CD4-positive, alpha-beta T cell (primary cell): Measurements from ENCODE around the gene ANKRD18B. TPM values are rescaled to one million over a fixed set of nuclear protein-coding genes. Genes with fewer than 3 reads are reported as not detected.
"Not testable (repeated sequence)": the region's sequence is repeated elsewhere in the genome, so short reads cannot be mapped to it uniquely, and the experiment has no call there.

Source experiments
- ATAC-seq: fragments of 200-7000 bp; cut with Tn5 transposase; one replicate; pipeline ENCODE4 v1.10.0; 2022; ENCODE audit warnings: mild to moderate bottlenecking; ENCODE audit not compliant: poor library complexity
- CTCF ChIA-PET: fragments of 350-600 bp; sonication (Branson Sonifier 250); formaldehyde crosslinking; loops from one replicate; lab custom pipeline; 2021; ENCODE audit warnings: antibody characterized with exemption, inconsistent platforms; lab: Charles Lee
- POLR2A ChIA-PET: fragments of 350-600 bp; sonication (Branson Sonifier 250); formaldehyde crosslinking; loops from one replicate; lab custom pipeline; 2021; ENCODE audit warnings: antibody characterized with exemption, inconsistent platforms; lab: Charles Lee
- DNase-seq, 14 experiments: peaks; one replicate each; pipeline ENCODE4 v3.0.0-alpha.2; 2013 to 2020; ENCODE audit warnings: mixed read lengths in 2 of 14
- H3K27ac ChIP-seq, 2 donors: one replicate each; pipeline versions ENCODE4 v1.5.1 to v1.7.0; 2013; ENCODE audit warnings: low read length in 2 of 2, low read depth in 1 of 2, mild to moderate bottlenecking in 1 of 2
- H3K27me3 ChIP-seq, 2 experiments: 1 replicate in 1 of 2; 2 replicates in 1 of 2; pipeline versions ENCODE4 v1.6.1 to v1.7.0; 2013; ENCODE audit warnings: low read length in 2 of 2, control low read depth in 1 of 2, mild to moderate bottlenecking in 1 of 2, moderate library complexity in 1 of 2; ENCODE audit not compliant: insufficient read depth in 2 of 2, control insufficient read depth in 1 of 2
- H3K36me3 ChIP-seq: one replicate; pipeline ENCODE4 v1.6.1; 2013; ENCODE audit warnings: low read length, control low read depth; ENCODE audit not compliant: insufficient read depth
- H3K4me1 ChIP-seq: one replicate; pipeline ENCODE4 v1.6.1; 2013; ENCODE audit warnings: low read length, control low read depth; ENCODE audit not compliant: insufficient read depth
- H3K4me3 ChIP-seq: one replicate; pipeline ENCODE4 v1.5.1; 2013; ENCODE audit warnings: mild to moderate bottlenecking, low read length, moderate library complexity
- H3K9me3 ChIP-seq, 2 experiments: 1 replicate in 1 of 2; 2 replicates in 1 of 2; pipeline versions ENCODE4 v1.6.1 to v1.7.0; 2013; ENCODE audit warnings: low read length in 2 of 2, mild to moderate bottlenecking in 2 of 2, control low read depth in 1 of 2, moderate library complexity in 1 of 2; ENCODE audit not compliant: control insufficient read depth in 1 of 2, insufficient read depth in 1 of 2
- H3K27ac Mint-ChIP-seq: one replicate; pipeline ENCODE4 v1.8.0; 2020; ENCODE audit warnings: mixed read lengths
- H3K27me3 Mint-ChIP-seq: one replicate; pipeline ENCODE4 v1.8.0; 2021; ENCODE audit warnings: mixed read lengths
- H3K36me3 Mint-ChIP-seq: one replicate; pipeline ENCODE4 v1.8.0; 2021; ENCODE audit warnings: low read depth, mixed read lengths
- H3K4me1 Mint-ChIP-seq: one replicate; pipeline ENCODE4 v1.8.0; 2021; ENCODE audit warnings: low read depth, mixed read lengths
- H3K4me3 Mint-ChIP-seq: one replicate; pipeline ENCODE4 v1.8.0; 2020; ENCODE audit warnings: mild to moderate bottlenecking, mixed read lengths
- H3K9me3 Mint-ChIP-seq: one replicate; pipeline ENCODE4 v1.8.0; 2020; ENCODE audit warnings: mixed read lengths
- intact Hi-C, 2 experiments: fragments of 100-400 bp; cut with DNase I in 1 of 2; cut with micrococcal nuclease in 1 of 2; formaldehyde crosslinking; loops; one replicate each; pipeline versions ENCODE4 v1.15.1 to v1.9.0; 2023 to 2025; cut with DNase I, micrococcal nuclease
- total RNA-seq, 174 experiments: library from RNA in 2 of 174; stranded (reverse) in 2 of 174; gene quantifications; one replicate each; pipeline ENCODE4 v1.2.3 and lab custom pipeline; 2021 to 2026

ANKRD18B gene
- total RNA-seq, 2 experiments from 2014 or later = 0.61 TPM; not detected in 1

DNA sequence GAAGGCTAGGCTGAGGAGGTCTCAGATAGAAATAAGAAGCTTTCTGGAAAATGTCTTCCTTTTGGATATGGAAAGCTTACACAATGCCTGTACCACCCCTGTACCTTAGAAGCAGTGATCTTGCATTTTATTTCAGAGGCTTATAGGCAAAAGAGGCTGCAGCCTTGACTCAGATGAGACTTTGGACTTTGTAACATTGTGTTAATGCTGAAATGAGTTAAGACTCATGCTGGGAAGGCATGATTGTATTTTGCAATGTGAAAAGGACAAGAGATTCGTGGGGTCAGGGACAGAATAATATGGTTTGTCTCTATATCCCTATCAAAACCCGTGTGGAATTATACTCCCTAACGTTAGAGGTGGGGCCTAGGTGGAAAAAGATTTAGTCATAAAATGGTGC, 53.7 kb downstream of the ANKRD18B start:
- intact Hi-C loops, H3K36me3 ChIP-seq, H3K9me3 Mint-ChIP-seq, H3K4me1 Mint-ChIP-seq, H3K36me3 Mint-ChIP-seq, H3K9me3 ChIP-seq, POLR2A ChIA-PET, DNase-seq, H3K27ac ChIP-seq, H3K4me3 ChIP-seq, H3K4me1 ChIP-seq, ATAC-seq, H3K27me3 Mint-ChIP-seq, CTCF ChIA-PET, H3K4me3 Mint-ChIP-seq, H3K27ac Mint-ChIP-seq, H3K27me3 ChIP-seq: not testable (repeated sequence)

DNA sequence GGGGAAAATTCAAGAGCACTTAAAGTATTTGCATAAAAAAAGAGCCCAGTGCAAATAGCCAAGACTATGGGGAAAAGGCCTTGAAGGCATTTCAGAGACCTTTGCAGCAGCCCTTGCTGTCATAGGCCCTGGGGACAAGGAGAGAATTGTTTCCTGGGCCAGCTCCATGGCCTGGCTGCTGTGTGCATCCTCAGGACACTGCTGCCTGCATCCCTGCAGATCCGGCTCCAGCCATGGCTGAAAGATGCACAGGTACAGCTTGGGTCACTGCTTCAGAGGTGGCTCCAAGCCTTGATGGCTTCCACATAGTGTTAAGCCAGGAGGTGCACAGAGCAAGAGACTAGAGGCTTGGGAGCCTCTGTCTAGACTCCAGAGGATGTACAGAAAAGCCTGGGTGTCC, 55.9 kb downstream of the ANKRD18B start:
- H3K4me1 Mint-ChIP-seq, DNase-seq, POLR2A ChIA-PET, intact Hi-C loops, ATAC-seq, H3K4me3 Mint-ChIP-seq, H3K9me3 Mint-ChIP-seq, H3K27me3 Mint-ChIP-seq, H3K4me3 ChIP-seq, H3K4me1 ChIP-seq, CTCF ChIA-PET, H3K36me3 ChIP-seq, H3K27ac Mint-ChIP-seq, H3K27me3 ChIP-seq, H3K36me3 Mint-ChIP-seq, H3K27ac ChIP-seq, H3K9me3 ChIP-seq: not testable (repeated sequence)

DNA sequence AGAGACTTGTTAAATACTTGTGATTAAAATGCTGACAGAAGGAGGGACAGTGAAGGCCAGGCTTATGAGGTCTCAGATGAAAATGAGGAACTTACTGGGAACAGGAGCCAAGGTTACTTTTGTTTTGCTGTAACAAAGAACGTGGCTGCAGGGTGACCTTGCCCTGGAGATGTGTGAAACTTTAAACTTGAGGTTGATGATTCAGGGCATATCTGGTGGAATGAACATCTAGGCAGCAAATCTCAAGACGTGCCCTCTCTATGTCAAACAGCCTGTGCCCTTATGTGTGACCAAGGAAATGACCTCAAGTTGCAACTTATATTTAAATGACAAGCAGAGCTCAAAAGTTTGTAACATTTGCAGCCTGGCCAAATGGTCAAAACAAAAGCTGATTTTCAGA, 58.6 kb downstream of the ANKRD18B start:
- H3K27me3 Mint-ChIP-seq, H3K36me3 ChIP-seq, ATAC-seq, CTCF ChIA-PET, H3K27me3 ChIP-seq, H3K27ac Mint-ChIP-seq, H3K4me3 ChIP-seq, H3K9me3 Mint-ChIP-seq, H3K4me1 Mint-ChIP-seq, H3K4me3 Mint-ChIP-seq, DNase-seq, H3K4me1 ChIP-seq, intact Hi-C loops, H3K36me3 Mint-ChIP-seq, POLR2A ChIA-PET, H3K9me3 ChIP-seq, H3K27ac ChIP-seq: not testable (repeated sequence)

GRCh38 chr9:33586128-33586527, 62.1 kb downstream of the ANKRD18B start:
- H3K27ac ChIP-seq, DNase-seq, intact Hi-C loops: not testable (repeated sequence)

GRCh38 chr9:33587799-33588198, 63.7 kb downstream of the ANKRD18B start:
- H3K36me3 Mint-ChIP-seq, H3K4me3 Mint-ChIP-seq, H3K9me3 Mint-ChIP-seq, H3K4me3 ChIP-seq, H3K27ac Mint-ChIP-seq, H3K36me3 ChIP-seq, H3K9me3 ChIP-seq, POLR2A ChIA-PET, CTCF ChIA-PET, intact Hi-C loops, H3K27me3 ChIP-seq, H3K27me3 Mint-ChIP-seq, H3K4me1 Mint-ChIP-seq, DNase-seq, H3K27ac ChIP-seq, H3K4me1 ChIP-seq, ATAC-seq: not testable (repeated sequence)

More at GRCh38 chr9:33586128-33586527, 62.1 kb downstream of the ANKRD18B start:
- H3K36me3 ChIP-seq, H3K4me3 Mint-ChIP-seq, H3K36me3 Mint-ChIP-seq, CTCF ChIA-PET, H3K4me1 Mint-ChIP-seq, H3K27me3 ChIP-seq, ATAC-seq, H3K9me3 Mint-ChIP-seq, H3K4me1 ChIP-seq, H3K27ac Mint-ChIP-seq, H3K4me3 ChIP-seq, POLR2A ChIA-PET, H3K27me3 Mint-ChIP-seq, H3K9me3 ChIP-seq: not testable (repeated sequence)

DNA sequence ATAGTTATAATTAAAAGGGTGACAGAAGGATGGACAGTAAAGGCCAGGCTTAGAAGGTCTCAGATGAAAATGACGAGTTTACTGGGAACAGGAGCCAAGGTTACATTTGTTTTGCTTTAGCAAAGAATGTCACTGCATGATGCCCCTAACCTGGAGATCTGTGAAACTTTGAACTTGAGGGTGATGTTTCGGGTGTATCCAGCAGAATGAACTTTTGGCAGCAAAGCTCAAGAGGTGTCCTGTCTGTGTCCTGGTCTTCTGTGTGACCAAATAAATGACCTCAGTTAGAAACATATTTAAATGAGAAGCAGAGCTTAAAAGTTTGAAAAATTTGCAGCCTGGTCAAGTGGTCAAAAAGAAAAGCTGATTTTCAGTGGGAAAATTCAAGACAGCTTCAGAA, 64.8 kb downstream of the ANKRD18B start:
- POLR2A ChIA-PET, H3K4me1 ChIP-seq, H3K4me3 Mint-ChIP-seq, H3K27me3 ChIP-seq, DNase-seq, H3K36me3 Mint-ChIP-seq, H3K27me3 Mint-ChIP-seq, ATAC-seq, H3K27ac Mint-ChIP-seq, CTCF ChIA-PET, H3K4me1 Mint-ChIP-seq, H3K4me3 ChIP-seq, H3K9me3 Mint-ChIP-seq, H3K27ac ChIP-seq, H3K36me3 ChIP-seq, intact Hi-C loops, H3K9me3 ChIP-seq: not testable (repeated sequence)

DNA sequence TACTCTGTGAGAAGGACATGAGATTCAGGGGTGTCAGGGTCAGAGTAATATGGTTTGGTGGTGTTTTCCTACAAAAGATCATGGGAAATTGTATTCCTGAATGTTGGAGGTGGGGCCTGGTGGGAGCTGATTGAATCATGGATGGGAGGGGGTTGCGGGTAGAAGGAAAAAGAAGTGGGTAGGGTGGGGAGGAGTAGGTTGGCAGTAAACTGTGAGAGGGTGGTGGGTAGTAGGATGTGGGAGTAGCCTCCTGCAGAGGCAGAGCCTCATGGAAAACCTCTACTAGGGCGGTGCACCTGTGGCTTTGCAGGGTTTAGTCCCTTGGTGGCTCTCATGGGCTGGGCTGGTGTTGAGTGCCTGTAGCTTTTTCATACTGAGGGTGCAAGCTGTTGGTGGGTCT, 66.8 kb downstream of the ANKRD18B start:
- intact Hi-C loops, ATAC-seq, H3K36me3 ChIP-seq, DNase-seq, H3K36me3 Mint-ChIP-seq, H3K4me1 ChIP-seq, H3K27me3 Mint-ChIP-seq, H3K4me3 ChIP-seq, H3K4me3 Mint-ChIP-seq, CTCF ChIA-PET, H3K9me3 ChIP-seq, H3K27me3 ChIP-seq, H3K9me3 Mint-ChIP-seq, H3K27ac Mint-ChIP-seq, H3K27ac ChIP-seq, H3K4me1 Mint-ChIP-seq, POLR2A ChIA-PET: not testable (repeated sequence)
